ENCODE data around the gene EVA1B. TPM values are rescaled to one million over a fixed set of nuclear protein-coding genes. Genes with fewer than 3 reads are reported as not detected.

EVA1B gene
- total and polyA plus RNA-seq, 2 of the 13 experiments (the other 11 are each of a cell fraction or from before 2014, with no cell fraction given) = 3.9 to 6.6 TPM

DNA sequence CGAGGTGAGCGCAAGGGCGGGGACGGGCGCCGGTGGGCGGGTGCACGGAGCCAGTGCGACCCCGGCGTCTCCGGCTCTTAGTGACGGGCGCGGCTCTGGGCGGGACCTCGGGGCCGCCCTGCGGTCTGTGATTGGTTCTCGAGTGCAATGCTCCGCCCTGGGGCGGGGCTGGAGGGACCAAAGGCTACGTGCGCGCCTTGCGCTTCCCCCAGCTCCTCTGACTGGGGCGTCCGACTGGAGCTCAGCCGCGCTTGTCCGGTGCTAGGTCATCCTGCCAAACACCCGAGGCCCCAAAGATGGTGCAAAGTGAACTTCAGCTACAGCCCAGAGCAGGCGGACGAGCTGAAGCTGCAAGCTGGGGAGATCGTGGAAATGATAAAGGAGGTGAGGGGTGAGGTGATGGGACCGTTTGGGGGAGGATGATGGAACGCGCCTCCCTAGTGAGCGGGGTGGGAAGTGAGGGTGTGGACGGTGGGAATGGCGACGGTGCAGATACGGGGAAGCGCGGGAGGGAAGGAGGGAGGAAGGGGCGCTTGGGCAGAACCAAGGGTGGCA, 16.5 kb downstream of the EVA1B start (continued):
- TF ChIP-seq ZFAT (CRISPR knock-in tag; conservative IDR thresholded peaks at IDR 0.05) (no peak), CCDC6 (CRISPR knock-in tag; IDR thresholded peaks at IDR 0.05) (peak; percentile 25; the same call in 1 of the 2 replicates), MXI1 (IDR thresholded peaks at IDR 0.05; ENCODE audit: borderline replicate concordance, low read depth, low read length) (peak; percentile 79; the same call in 1 of the 3 replicates), ELF4 (CRISPR knock-in tag; IDR thresholded peaks at IDR 0.05; ENCODE audit: borderline replicate concordance) (0 out of 2 replicates have a peak, but pooled peaks have one; percentile 64), AGO1 (IDR thresholded peaks at IDR 0.05; ENCODE audit: low read depth, low read length, poor library complexity, severe bottlenecking) (no peak), RFX1 (IDR thresholded peaks at IDR 0.05) (peak; percentile 16; the same call in 1 of the 2 replicates), CBFB (CRISPR knock-in tag; IDR thresholded peaks at IDR 0.05) (no peak), GTF3A (CRISPR knock-in tag; conservative IDR thresholded peaks at IDR 0.05) (no peak), HDAC2 (CRISPR knock-in tag; IDR thresholded peaks at IDR 0.05) (0 out of 2 replicates have a peak, but pooled peaks have one; percentile 39), ZFP37 (CRISPR knock-in tag; IDR thresholded peaks at IDR 0.05; ENCODE audit: borderline replicate concordance) (0 out of 2 replicates have a peak, but pooled peaks have one; percentile 10), ZMYM4 (CRISPR knock-in tag; IDR thresholded peaks at IDR 0.05) (peak; percentile 62; the same call in 1 of the 2 replicates), RAD51 (IDR thresholded peaks at IDR 0.05; ENCODE audit: borderline replicate concordance) (no peak), ZNF138 (CRISPR knock-in tag; IDR thresholded peaks at IDR 0.05; ENCODE audit: low read depth) (0 out of 2 replicates have a peak, but pooled peaks have one; percentile 67), HNF4G (IDR thresholded peaks at IDR 0.05; ENCODE audit: borderline replicate concordance, low read depth, low read length) (no peak; the same call in 1 of the 2 replicates), HNF4G (CRISPR knock-in tag; IDR thresholded peaks at IDR 0.05; ENCODE audit: borderline replicate concordance, low read depth) (no peak), MED8 (CRISPR knock-in tag; IDR thresholded peaks at IDR 0.05; ENCODE audit: insufficient replicate concordance) (peak; percentile 33), SALL2 (CRISPR knock-in tag; IDR thresholded peaks at IDR 0.05) (no peak)
- TF ChIP-seq, protein P1, sequence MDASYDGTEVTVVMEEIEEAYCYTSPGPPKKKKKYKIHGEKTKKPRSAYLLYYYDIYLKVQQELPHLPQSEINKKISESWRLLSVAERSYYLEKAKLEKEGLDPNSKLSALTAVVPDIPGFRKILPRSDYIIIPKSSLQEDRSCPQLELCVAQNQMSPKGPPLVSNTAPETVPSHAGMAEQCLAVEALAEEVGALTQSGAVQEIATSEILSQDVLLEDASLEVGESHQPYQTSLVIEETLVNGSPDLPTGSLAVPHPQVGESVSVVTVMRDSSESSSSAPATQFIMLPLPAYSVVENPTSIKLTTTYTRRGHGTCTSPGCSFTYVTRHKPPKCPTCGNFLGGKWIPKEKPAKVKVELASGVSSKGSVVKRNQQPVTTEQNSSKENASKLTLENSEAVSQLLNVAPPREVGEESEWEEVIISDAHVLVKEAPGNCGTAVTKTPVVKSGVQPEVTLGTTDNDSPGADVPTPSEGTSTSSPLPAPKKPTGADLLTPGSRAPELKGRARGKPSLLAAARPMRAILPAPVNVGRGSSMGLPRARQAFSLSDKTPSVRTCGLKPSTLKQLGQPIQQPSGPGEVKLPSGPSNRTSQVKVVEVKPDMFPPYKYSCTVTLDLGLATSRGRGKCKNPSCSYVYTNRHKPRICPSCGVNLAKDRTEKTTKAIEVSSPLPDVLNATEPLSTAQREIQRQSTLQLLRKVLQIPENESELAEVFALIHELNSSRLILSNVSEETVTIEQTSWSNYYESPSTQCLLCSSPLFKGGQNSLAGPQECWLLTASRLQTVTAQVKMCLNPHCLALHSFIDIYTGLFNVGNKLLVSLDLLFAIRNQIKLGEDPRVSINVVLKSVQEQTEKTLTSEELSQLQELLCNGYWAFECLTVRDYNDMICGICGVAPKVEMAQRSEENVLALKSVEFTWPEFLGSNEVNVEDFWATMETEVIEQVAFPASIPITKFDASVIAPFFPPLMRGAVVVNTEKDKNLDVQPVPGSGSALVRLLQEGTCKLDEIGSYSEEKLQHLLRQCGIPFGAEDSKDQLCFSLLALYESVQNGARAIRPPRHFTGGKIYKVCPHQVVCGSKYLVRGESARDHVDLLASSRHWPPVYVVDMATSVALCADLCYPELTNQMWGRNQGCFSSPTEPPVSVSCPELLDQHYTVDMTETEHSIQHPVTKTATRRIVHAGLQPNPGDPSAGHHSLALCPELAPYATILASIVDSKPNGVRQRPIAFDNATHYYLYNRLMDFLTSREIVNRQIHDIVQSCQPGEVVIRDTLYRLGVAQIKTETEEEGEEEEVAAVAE (CRISPR knock-in tag; IDR thresholded peaks at IDR 0.05; ENCODE audit: borderline replicate concordance) = peak; percentile 47; the same call in 1 of the 2 replicates
- TF ChIP-seq, protein P2, sequence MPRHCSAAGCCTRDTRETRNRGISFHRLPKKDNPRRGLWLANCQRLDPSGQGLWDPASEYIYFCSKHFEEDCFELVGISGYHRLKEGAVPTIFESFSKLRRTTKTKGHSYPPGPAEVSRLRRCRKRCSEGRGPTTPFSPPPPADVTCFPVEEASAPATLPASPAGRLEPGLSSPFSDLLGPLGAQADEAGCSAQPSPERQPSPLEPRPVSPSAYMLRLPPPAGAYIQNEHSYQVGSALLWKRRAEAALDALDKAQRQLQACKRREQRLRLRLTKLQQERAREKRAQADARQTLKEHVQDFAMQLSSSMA (CRISPR knock-in tag; IDR thresholded peaks at IDR 0.05) = no peak
- TF ChIP-seq, protein P3, sequence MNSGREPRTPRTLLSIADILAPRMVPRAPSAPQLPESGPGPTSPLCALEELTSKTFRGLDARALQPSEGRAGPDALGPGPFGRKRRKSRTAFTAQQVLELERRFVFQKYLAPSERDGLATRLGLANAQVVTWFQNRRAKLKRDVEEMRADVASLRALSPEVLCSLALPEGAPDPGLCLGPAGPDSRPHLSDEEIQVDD (CRISPR knock-in tag; IDR thresholded peaks at IDR 0.05; ENCODE audit: borderline replicate concordance) = 0 out of 2 replicates have a peak, but pooled peaks have one; percentile 46
- TF ChIP-seq, protein P4, sequence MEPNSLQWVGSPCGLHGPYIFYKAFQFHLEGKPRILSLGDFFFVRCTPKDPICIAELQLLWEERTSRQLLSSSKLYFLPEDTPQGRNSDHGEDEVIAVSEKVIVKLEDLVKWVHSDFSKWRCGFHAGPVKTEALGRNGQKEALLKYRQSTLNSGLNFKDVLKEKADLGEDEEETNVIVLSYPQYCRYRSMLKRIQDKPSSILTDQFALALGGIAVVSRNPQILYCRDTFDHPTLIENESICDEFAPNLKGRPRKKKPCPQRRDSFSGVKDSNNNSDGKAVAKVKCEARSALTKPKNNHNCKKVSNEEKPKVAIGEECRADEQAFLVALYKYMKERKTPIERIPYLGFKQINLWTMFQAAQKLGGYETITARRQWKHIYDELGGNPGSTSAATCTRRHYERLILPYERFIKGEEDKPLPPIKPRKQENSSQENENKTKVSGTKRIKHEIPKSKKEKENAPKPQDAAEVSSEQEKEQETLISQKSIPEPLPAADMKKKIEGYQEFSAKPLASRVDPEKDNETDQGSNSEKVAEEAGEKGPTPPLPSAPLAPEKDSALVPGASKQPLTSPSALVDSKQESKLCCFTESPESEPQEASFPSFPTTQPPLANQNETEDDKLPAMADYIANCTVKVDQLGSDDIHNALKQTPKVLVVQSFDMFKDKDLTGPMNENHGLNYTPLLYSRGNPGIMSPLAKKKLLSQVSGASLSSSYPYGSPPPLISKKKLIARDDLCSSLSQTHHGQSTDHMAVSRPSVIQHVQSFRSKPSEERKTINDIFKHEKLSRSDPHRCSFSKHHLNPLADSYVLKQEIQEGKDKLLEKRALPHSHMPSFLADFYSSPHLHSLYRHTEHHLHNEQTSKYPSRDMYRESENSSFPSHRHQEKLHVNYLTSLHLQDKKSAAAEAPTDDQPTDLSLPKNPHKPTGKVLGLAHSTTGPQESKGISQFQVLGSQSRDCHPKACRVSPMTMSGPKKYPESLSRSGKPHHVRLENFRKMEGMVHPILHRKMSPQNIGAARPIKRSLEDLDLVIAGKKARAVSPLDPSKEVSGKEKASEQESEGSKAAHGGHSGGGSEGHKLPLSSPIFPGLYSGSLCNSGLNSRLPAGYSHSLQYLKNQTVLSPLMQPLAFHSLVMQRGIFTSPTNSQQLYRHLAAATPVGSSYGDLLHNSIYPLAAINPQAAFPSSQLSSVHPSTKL (CRISPR knock-in tag; IDR thresholded peaks at IDR 0.05) = peak; percentile 56
